ENCODE results near the gene CARS2.
"Not testable (repeated sequence)": the region's sequence is repeated elsewhere in the genome, so short reads cannot be mapped to it uniquely, and the experiment has no call there.

Gene CARS2

GRCh38 chr13:110615322-110616102 is 90.4 kb downstream of the CARS2 start, which contains the start of gene NAXD:
Gene NAXD, plus strand, starts transcription at chr13:110615545. Its CDS starts 57 bp downstream, at chr13:110615602.
- DNase-seq: peak; percentile 97

- no peak for DNase-seq
These were observed 91.0 kb downstream of the CARS2 start for GRCh38 chr13:110615005-110615321.

- DNase-seq: no peak
These were observed 94.8 kb downstream of the CARS2 start for GRCh38 chr13:110610955-110611595.

- DNase-seq: no peak
These were observed 98.2 kb downstream of the CARS2 start for GRCh38 chr13:110607675-110608224.

GRCh38 chr13:110606281-110606680 is 99.6 kb downstream of the CARS2 start:
- DNase-seq: not testable (repeated sequence)

- DNase-seq: no peak
These were observed 100.8 kb downstream of the CARS2 start for GRCh38 chr13:110605132-110605531.

- DNase-seq: no peak
These were observed 104.9 kb downstream of the CARS2 start for GRCh38 chr13:110600980-110601379.

- no peak for DNase-seq
These were observed 105.6 kb downstream of the CARS2 start for GRCh38 chr13:110600261-110600819.

GRCh38 chr13:110597041-110597689 is 108.8 kb downstream of the CARS2 start:
- DNase-seq: no peak

GRCh38 chr13:110593430-110594130 is 112.3 kb downstream of the CARS2 start:
- peak; percentile 89 for DNase-seq

- DNase-seq: no peak
These were observed 113.3 kb downstream of the CARS2 start for GRCh38 chr13:110592665-110593064.

All from hematopoietic multipotent progenitor cell treated with erythropoietin and hydrocortisone succinate and interleukin-3 and kit ligand, for 6 days (in vitro differentiated cells).